ENCODE results near the gene BYSL.

- no peak for TF ChIP-seq MXD4 (CRISPR knock-in tag; IDR thresholded peaks at IDR 0.05; ENCODE audit: borderline replicate concordance)
- TF ChIP-seq ZNF671 (CRISPR knock-in tag; IDR thresholded peaks at IDR 0.05): no peak
- no peak for TF ChIP-seq CTCF (IDR thresholded peaks at IDR 0.05)
- TF ChIP-seq, protein P1, sequence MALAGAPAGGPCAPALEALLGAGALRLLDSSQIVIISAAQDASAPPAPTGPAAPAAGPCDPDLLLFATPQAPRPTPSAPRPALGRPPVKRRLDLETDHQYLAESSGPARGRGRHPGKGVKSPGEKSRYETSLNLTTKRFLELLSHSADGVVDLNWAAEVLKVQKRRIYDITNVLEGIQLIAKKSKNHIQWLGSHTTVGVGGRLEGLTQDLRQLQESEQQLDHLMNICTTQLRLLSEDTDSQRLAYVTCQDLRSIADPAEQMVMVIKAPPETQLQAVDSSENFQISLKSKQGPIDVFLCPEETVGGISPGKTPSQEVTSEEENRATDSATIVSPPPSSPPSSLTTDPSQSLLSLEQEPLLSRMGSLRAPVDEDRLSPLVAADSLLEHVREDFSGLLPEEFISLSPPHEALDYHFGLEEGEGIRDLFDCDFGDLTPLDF (CRISPR knock-in tag; IDR thresholded peaks at IDR 0.05): no peak
- TF ChIP-seq MAX (CRISPR knock-in tag; IDR thresholded peaks at IDR 0.05): no peak
- TF ChIP-seq TCF7 (CRISPR knock-in tag; IDR thresholded peaks at IDR 0.05; ENCODE audit: low read depth): no peak
- TF ChIP-seq ATF2 (CRISPR knock-in tag; IDR thresholded peaks at IDR 0.05; ENCODE audit: borderline replicate concordance, low read depth): no peak
- TF ChIP-seq E2F4 (CRISPR knock-in tag; IDR thresholded peaks at IDR 0.05; ENCODE audit: borderline replicate concordance, low read depth): no peak
Measured at GRCh38 chr6:41934278-41935192, 13.2 kb downstream of the BYSL start.
